T-helper 22 cell (primary cell): Measurements from ENCODE around the gene UBL4B.

Experiments
- DNase-seq: peaks from one replicate; pipeline ENCODE4 v3.0.0-alpha.2; 2020; ENCODE audit warnings: low read depth

The UBL4B gene

GRCh38 chr1:110114784-110115183, 2.5 kb downstream of the UBL4B start:
- no peak for DNase-seq

DNA sequence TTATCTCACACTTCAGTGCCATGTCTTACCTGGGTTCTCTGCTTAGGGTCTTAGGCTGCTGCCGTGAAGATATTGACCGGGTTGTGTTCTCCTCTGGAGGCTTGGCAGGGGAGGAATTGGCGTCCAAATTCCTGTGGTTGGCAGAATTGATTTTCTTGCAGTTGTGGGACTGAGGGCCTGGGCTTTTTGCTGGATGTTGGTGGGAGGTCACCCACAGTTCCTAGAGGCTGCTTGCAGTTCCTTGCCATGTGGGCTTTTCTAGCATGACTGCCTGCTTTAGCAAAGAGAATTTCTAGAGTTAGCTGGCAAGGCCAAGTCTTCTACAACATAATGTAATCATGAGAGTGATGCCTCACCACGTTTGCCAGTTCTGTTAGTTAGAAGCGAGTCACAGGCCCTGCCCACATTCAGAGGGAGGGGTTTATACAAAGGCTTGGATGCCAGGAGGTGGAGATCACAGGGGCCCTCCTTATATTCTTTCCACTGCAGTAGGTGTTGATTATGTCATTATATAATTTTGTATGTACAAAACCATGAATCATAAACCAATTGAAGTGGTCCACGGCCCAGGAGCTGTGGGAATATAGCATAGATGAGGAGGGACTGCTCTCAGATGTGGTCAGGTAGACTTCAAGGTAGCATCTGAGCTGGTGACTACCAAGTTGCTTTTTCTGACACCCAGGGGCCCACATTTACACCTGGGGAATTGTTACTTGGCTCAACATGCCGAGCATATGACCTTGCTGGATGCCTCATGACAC, 6.6 kb downstream of the UBL4B start:
- DNase-seq: no peak

GRCh38 chr1:110119843-110120242, 7.6 kb downstream of the UBL4B start:
- no peak for DNase-seq

DNA sequence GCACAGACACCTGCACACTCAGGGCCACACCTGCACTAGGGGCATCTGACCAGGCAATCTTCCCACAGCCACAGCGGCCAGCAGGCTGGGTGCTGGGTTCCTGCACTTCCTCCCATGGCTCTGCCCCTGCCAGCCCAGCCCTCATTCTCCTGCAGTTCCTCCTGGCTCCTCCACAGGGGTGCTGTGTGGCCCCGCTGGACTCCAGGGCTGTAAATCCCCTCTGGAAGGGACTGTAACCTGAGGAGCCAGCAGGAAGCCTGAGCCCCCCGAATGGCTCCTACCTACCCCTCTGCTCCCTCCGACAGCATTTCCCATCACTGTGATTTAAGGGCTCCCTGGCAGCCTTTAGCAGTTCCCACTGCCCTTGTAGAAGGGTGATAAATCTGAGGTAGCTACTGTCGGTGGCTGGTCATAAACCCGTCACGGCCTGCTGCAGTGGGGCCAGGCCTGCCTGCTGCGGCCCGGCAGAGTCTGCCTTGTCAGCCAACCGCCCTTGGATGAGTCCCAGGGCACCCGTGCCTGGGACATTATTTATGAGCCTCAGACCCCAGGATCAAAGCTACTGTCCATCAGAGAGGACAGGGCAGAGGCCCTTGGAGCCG, 8.8 kb downstream of the UBL4B start:
- no peak for DNase-seq

DNA sequence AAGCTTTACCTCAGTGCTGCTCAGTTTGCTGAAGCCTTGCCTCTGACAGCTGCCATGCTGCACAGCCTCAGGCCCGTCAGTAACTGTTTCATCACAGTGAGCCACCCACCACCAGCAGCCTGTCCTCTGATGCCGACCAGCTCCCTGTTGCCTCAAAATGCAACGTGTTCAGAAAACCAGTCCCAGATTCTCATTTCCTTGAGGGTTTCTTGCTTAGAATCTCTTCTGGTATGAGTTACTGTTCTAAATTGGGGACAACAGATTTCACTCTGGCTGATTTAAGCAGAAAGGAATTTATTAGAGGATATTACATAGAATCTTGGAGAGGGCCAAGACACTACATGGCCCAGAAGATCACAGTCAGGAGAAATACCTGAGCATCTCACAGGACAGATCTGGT, 11.0 kb downstream of the UBL4B start:
- DNase-seq: no peak

- DNase-seq: no peak
These were observed 13.6 kb downstream of the UBL4B start for GRCh38 chr1:110125810-110126209.

- no peak for DNase-seq
These were observed 17.9 kb downstream of the UBL4B start for GRCh38 chr1:110130113-110130591.

GRCh38 chr1:110130989-110131388, 18.7 kb downstream of the UBL4B start:
- no peak for DNase-seq

DNA sequence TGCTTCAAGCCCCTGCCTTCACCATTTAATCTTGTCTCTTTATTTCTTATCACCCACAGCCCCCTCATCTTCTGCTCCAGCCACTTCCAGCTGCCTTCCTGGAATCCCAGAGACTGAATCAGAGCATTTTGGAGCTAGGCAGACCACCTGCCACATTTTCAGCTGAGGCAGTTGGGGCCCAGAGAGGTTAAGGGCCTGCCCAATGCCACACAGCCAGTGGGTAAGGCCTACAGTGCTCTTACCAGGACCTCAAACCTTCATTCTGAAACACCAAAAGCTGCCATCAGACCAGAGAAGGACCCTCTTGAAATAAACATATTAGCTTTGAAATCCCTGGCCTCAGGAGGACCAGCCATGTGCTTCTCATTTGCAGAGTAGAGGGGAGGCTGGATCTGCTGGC, 20.4 kb downstream of the UBL4B start:
- no peak for DNase-seq

DNA sequence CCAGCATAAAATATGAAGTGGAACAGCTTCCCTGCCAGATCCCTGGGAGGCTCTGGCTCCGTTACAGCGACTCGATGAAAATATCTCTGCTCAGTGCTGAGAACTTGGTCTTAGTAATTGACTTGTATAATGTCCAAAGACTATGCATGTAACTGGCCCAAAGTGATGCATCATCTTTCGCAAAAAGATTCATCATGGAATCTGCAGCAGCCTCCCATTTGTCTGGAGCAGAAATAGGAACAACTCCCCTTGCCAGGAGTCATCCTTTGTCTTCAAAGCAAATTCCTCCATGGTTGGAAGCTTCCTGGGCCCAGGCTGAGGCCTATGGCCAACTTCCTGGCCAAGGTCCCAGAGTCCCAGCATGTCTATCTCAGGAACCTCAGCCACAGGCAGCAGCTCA, 21.2 kb downstream of the UBL4B start:
- DNase-seq: no peak

GRCh38 chr1:110134050-110134595, 21.9 kb downstream of the UBL4B start:
- DNase-seq: no peak

DNA sequence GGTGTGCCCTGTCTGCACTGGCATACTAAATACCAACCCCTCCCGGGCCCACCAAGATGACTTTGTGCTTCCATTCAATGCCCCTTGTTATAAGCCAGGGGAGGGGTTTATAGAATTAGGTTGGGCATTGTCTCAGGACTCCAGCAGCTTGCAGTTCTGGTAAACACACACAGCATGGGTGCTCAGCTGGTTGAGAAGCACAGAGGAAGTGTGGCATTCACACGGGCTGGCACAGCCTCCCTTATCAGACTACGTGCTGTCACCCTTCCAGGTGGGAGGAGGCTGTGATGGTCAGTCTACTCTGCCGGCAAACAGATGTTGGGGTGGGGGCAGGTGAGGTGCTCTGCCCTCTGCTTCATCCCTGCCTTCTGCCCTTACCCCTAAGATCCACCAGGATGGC, 23.0 kb downstream of the UBL4B start:
- no peak for DNase-seq

DNA sequence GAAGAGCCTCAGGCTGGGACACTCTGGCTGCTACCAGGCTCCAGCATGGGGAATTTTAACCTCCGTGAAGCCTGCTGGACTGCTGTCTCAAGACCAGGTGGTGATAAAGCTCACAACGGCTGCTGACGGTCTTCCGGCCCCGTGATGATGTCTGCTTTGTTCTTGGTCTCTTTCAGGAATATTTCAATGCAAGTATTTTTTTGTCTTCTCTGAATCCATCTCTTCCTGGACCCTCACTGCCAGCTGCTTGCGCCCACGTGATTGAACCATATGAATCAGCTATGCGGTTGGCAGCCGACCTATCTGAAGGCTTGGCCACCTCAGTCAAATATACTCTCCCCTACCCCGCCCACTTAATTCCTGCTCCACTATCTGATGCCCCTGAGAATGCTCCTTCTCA, 23.4 kb downstream of the UBL4B start:
- DNase-seq: no peak

DNA sequence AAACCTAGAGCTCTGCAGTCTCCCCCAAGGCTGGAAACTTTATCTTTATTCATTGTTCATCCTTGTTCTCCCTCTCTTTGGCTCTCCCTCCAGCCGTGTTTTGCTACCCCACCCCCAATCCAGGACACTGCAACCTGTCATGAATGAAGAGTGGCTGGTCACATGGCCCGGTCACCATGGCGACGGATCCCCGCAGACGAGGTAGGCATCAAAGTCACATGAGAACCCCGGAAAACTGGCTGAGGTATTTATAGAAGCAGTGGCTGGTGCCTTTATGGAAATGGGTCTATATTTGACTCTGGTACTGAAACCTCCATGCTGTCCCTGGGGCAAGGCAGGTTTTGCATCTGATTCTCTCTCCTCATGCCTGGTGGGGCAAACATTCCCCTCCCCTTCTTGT, 24.7 kb downstream of the UBL4B start:
- no peak for DNase-seq

DNA sequence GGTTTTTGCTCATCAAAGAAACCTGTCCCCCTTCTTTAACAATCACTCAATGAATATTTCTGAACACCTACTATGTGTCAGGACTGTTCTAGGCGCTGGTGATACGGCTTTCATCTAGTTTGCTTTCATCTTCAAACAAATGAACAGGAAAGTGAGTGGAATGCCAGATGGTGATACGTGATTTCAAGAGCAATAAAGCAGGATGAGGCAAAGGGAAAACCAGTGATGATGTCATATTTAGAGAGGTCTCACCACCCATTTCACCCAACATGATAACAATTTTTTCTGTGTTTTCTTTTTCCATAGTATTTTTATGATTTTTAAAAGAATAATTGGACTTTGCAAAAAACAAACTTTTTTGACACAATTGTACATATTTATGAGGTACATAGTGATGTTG, 26.7 kb downstream of the UBL4B start:
- DNase-seq: no peak

DNA sequence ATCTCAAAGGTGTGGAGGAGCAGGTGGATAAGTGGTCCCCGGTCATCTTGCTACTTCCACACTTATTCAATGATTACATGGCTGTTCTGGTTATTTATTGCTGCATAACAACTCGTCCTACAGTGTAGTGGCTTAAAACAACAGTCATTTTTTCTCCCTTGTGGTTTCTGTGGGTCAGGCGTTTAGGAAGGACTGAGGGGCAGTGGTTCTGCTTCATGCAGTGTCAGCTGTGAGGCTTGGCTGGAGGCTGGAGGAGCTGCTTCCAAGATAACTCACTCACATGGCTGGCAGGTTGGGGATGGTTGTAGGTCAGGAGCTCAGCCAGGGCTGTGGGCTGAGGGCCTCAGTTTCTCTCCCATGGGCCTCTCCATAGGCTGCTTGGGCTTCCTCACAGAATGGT, 32.1 kb downstream of the UBL4B start:
- no peak for DNase-seq

DNA sequence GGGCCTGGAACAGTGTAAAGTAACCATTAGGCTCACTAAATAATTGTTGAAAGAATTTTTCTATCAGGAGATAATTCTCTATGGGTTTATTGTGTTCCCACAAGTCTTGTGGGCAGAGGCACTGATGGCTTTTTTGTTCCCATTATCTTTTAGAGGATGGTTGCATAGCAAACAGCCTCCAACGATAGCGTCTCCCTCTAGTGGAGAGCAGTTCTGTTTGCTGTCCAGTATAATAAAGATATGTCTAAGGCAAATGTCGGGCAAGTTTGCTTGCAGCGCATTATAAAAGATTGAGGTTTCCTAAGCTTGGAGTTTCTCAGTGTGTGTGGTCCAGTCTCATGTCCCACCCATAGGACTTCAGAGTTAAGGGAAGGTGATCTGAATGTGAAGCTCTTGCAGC, 36.7 kb downstream of the UBL4B start:
- no peak for DNase-seq

DNA sequence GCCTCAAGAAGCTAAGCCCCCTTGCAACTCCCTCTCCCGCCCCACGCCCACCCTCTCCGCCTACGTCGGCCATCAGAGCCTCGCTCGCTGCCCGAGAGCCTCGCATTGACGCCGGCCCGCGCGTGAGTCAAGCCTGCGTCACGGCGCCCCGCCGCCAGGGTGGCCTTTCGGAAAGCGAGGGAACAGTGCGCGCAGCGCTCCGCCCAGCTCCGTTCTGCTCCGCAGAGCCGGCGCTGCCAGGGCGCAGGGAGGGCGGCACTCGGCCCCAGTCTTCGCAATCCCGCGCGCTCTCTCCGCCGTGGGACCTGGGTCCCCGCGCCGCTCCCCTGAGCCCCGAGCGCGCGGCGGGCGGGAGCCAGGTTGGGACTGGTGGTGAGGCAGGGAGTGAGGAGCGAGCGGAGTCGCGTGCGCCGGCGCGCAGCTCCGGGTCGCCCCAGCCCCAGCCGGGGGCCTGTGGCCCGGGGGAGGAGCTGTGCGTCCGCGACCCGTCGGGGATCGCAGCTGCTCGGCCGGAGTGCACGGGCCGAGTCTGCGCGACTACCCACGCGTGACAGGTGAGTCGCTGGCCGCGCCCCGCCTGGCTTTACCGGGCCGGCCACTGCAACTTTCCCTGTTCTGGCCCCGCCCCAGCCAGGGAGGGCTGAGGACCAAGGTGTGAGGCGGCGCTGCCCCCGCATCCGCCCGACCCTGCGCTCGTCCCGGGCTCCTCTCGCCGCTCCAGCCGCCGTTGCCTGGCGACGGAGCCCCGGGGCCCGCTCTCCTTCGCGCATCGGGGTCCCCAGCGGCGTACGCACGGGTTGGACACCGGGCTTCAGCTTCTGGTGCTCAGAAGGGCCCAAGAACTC, 38.3 kb downstream of the UBL4B start, which contains the start of gene SLC6A17:
Gene SLC6A17, plus strand, starts transcription at position 165 of the 845 bp plus-strand sequence. CDS start 16,436 bp downstream, outside the sequence.
- DNase-seq: no peak

GRCh38 chr1:110151175-110151669, 39.0 kb downstream of the UBL4B start:
- no peak for DNase-seq

DNA sequence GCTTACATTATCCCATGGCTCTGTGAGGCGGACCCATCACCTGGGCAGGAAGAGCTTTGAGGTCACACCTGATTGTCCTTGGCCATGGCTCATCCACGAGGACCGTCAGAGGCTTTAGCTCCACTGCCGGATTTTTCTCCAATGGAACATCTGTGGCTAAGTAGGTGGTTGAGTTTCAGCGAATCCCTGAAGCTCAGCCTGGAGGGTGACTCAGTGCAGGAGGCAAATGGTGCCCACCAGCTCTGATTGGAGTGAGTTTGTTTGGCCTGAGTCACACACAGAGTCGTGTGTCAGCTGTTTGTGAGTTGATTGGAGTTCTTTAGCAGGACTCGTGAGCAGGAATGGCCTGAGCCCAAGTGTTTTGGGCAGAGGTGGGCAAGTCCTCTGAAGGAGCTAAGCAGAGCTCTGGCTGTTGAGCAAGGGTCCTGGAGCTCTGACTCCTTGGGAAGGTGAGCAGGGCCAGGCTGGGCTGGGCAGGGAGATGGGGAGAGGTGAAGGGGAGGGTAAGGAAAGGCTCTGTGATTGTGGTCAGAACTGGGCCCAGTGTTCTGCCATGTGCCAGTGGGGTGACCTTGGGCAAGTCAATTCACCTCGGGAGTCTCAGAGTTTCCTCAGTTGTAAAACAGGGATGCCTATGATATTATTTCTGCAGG, 40.0 kb downstream of the UBL4B start:
- no peak for DNase-seq

DNA sequence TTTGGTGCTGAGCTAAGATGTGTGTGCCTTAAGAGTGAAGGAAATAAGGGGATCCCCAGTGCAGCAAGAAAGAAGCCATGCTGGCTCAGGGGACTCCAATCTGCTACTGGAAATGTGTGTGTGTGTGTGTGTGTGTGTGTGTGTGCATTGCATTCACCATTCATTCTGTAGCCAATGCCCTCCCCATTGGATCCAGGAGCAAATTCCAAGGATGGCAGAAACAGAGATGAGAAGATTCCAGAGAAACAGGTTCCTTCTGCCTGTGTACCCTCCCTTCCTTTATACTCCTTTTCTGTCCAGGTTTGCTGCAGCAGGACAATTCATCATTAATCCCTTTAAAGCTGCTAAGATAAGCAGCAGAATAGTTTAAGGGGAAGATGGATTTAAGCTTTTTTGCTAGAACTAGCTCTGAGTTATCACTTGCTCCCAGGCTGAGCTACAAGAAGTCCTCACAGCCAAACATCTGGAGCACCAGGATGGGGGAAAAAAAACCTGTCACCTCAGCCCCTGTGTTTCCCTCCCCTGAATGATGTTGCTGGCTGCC, 41.2 kb downstream of the UBL4B start:
- no peak for DNase-seq
